Esophagus squamous epithelium (tissue), 5 donors: ENCODE results near the gene ZNF521. TPM values are rescaled to one million over a fixed set of nuclear protein-coding genes. Genes with fewer than 3 reads are reported as not detected.
A peak's percentile ranks its signal among the peaks of the same experiment; 100 is the strongest.

Experiments used
- DNase-seq: peaks from one replicate; lab custom pipeline; 2025; lab: John Stamatoyannopoulos, UW
- H3K27ac ChIP-seq, 4 donors: fragments of 200-600 bp; sonication (generic); one replicate each; pipeline ENCODE4 v1.5.1; 2016 to 2019; ENCODE audit warnings: mild to moderate bottlenecking in 1 of 4
- H3K27me3 ChIP-seq, 4 donors: fragments of 200-600 bp; sonication (generic); 1 replicate in 3 of 4; 2 replicates in 1 of 4; pipeline versions ENCODE4 v1.5.1 to v1.6.0; 2017 to 2021; ENCODE audit warnings: antibody characterized with exemption in 1 of 4
- H3K36me3 ChIP-seq, 3 donors: fragments of 200-600 bp; sonication (generic); one replicate each; pipeline ENCODE4 v1.5.1; 2016 to 2019
- H3K4me1 ChIP-seq, 3 donors: fragments of 200-600 bp; sonication (generic); one replicate each; pipeline ENCODE4 v1.5.1; 2017 to 2019
- H3K4me3 ChIP-seq, 4 donors: fragments of 200-600 bp; sonication (generic); 1 replicate in 3 of 4; 2 replicates in 1 of 4; pipeline ENCODE4 v1.5.1; 2016 to 2019; ENCODE audit warnings: mild to moderate bottlenecking in 2 of 4, moderate library complexity in 1 of 4
- H3K9me3 ChIP-seq, 3 donors: fragments of 200-600 bp; sonication (generic); one replicate each; pipeline ENCODE4 v1.5.1; 2016 to 2019
- CTCF ChIP-seq, 6 experiments: fragments of 450-650 bp in 4 of 6; fragments of 200-600 bp in 2 of 6; sonication (generic) in 2 of 6; IDR thresholded peaks; one replicate each; pipeline ENCODE4 v1.5.1; 2016 to 2019; ENCODE audit warnings: antibody characterized with exemption in 6 of 6, mild to moderate bottlenecking in 4 of 6, moderate library complexity in 4 of 6
- POLR2A ChIP-seq, 4 donors: fragments of 450-650 bp; IDR thresholded peaks; one replicate each; pipeline ENCODE4 v1.6.1; 2017; ENCODE audit warnings: antibody characterized with exemption in 4 of 4, mild to moderate bottlenecking in 4 of 4, moderate library complexity in 3 of 4
- WGBS, 2 donors: methylation state at CpG; one replicate each; pipeline ENCODE4 v1.1.5; 2018; 5-methylcytosine and 5-hydroxymethylcytosine counted together
- intact Hi-C: fragments of 100-400 bp; cut with DNase I; formaldehyde crosslinking; loops from one replicate; pipeline ENCODE4 v1.15.0; 2022
- total RNA-seq, 4 donors: library from RNA; depleted of rRNA; stranded (reverse); fragments of >200 nt; gene quantifications; one replicate each; pipeline ENCODE4 v1.1.0, GENCODE V29; 2016
- donor health status: DM: yes; HTN: yes; CAD: no.

The ZNF521 gene
- total RNA-seq, 4 donors from 2014 or later, result 0.68 to 11.3 (median 4.7) TPM

GRCh38 chr18:25335676-25336075 lies 16.3 kb downstream of the ZNF521 start:
- no peak overlapping the region for H3K27ac ChIP-seq
- 93 to 97% methylated on average over 6 of the region's 6 CpGs for WGBS, 2 donors
- TF ChIP-seq CTCF (IDR thresholded peaks at IDR 0.05), result no peak
- TF ChIP-seq POLR2A (IDR thresholded peaks at IDR 0.05), result no peak
- DNase-seq, result no peak
- peaks cover 0 to 5% (median 0%) of the 10 kb centered on the region in 3 donors for H3K4me1 ChIP-seq
- intact Hi-C loops, result no loop called here
- H3K9me3 ChIP-seq, result no peaks in the 10 kb centered on the region
- no peaks in the 10 kb centered on the region for H3K36me3 ChIP-seq
- no peaks in the 10 kb centered on the region for H3K27me3 ChIP-seq
- H3K4me3 ChIP-seq, result no peak overlapping the region

GRCh38 chr18:25335062-25335461 lies 16.9 kb downstream of the ZNF521 start:
- 78 to 81% methylated on average over 3 of the region's 3 CpGs for WGBS, 2 donors
- no peak for DNase-seq
- no peaks in the 10 kb centered on the region for H3K36me3 ChIP-seq
- no peaks in the 10 kb centered on the region for H3K27me3 ChIP-seq
- no peak overlapping the region for H3K27ac ChIP-seq
- H3K9me3 ChIP-seq, result no peaks in the 10 kb centered on the region
- TF ChIP-seq CTCF (IDR thresholded peaks at IDR 0.05), result no peak
- TF ChIP-seq POLR2A (IDR thresholded peaks at IDR 0.05), result no peak
- peaks cover 0 to 5% (median 0%) of the 10 kb centered on the region in 3 donors for H3K4me1 ChIP-seq
- intact Hi-C loops, result no loop called here
- H3K4me3 ChIP-seq, result no peak overlapping the region

GRCh38 chr18:25334588-25334987 lies 17.4 kb downstream of the ZNF521 start:
- Histone ChIP-seq H3K27me3 (no peaks in the 10 kb centered on the region), H3K4me3 (no peak overlapping the region), H3K4me1 (peaks cover 0 to 5% (median 0%) of the 10 kb centered on the region in 3 donors), H3K36me3 (no peaks in the 10 kb centered on the region), H3K27ac (no peak overlapping the region), H3K9me3 (no peaks in the 10 kb centered on the region)
- no peak for DNase-seq
- intact Hi-C loops, result no loop called here
- WGBS, 2 donors, result 74 to 77% methylated on average over 2 of the region's 2 CpGs
- peak in 1 of 6 experiments; percentile 11 for TF ChIP-seq CTCF (IDR thresholded peaks at IDR 0.05)
- TF ChIP-seq POLR2A (IDR thresholded peaks at IDR 0.05), result no peak

- no peak for DNase-seq
- Histone ChIP-seq H3K4me1 (peaks cover 0 to 14% (median 0%) of the 10 kb centered on the region in 3 donors), H3K27me3 (no peaks in the 10 kb centered on the region), H3K36me3 (no peaks in the 10 kb centered on the region), H3K9me3 (no peaks in the 10 kb centered on the region), H3K4me3 (no peak overlapping the region), H3K27ac (no peak overlapping the region)
- intact Hi-C loops, result no loop called here
- TF ChIP-seq CTCF (IDR thresholded peaks at IDR 0.05), result no peak
- TF ChIP-seq POLR2A (IDR thresholded peaks at IDR 0.05), result no peak
Measured at GRCh38 chr18:25332002-25332401, 20.0 kb downstream of the ZNF521 start.

GRCh38 chr18:25329783-25330182 lies 22.2 kb downstream of the ZNF521 start:
- intact Hi-C loops, result no loop called here
- WGBS, 2 donors, result 53 to 64% methylated on average over 1 of the region's 1 CpG
- peaks cover 0 to 24% (median 2%) of the 10 kb centered on the region in 3 donors for H3K4me1 ChIP-seq

GRCh38 chr18:25327584-25327983 lies 24.4 kb downstream of the ZNF521 start:
- intact Hi-C loops, result no loop called here
- Histone ChIP-seq H3K27ac (no peak overlapping the region), H3K27me3 (no peaks in the 10 kb centered on the region), H3K4me3 (no peak overlapping the region), H3K4me1 (peaks cover 0 to 24% (median 3%) of the 10 kb centered on the region in 3 donors), H3K9me3 (no peaks in the 10 kb centered on the region), H3K36me3 (no peaks in the 10 kb centered on the region)
- DNase-seq, result no peak
- TF ChIP-seq POLR2A (IDR thresholded peaks at IDR 0.05) (no peak), CTCF (IDR thresholded peaks at IDR 0.05) (no peak)
- 42 to 72% methylated on average over 9 of the region's 9 CpGs for WGBS, 2 donors

More at GRCh38 chr18:25329783-25330182, 22.2 kb downstream of the ZNF521 start:
- Histone ChIP-seq H3K27ac (no peak overlapping the region), H3K4me3 (no peak overlapping the region), H3K27me3 (no peaks in the 10 kb centered on the region), H3K9me3 (no peaks in the 10 kb centered on the region), H3K36me3 (no peaks in the 10 kb centered on the region)
- no peak for TF ChIP-seq POLR2A (IDR thresholded peaks at IDR 0.05)
- no peak for DNase-seq
